ENCODE measurements around the gene ABLIM2. TPM values are rescaled to one million over a fixed set of nuclear protein-coding genes. Genes with fewer than 3 reads are reported as not detected.

Gene ABLIM2
- total and polyA plus RNA-seq, 2 of the 8 experiments (the other 6 are each of a cell fraction or from before 2014, with no cell fraction given): 2.8 to 3.0 TPM

DNA sequence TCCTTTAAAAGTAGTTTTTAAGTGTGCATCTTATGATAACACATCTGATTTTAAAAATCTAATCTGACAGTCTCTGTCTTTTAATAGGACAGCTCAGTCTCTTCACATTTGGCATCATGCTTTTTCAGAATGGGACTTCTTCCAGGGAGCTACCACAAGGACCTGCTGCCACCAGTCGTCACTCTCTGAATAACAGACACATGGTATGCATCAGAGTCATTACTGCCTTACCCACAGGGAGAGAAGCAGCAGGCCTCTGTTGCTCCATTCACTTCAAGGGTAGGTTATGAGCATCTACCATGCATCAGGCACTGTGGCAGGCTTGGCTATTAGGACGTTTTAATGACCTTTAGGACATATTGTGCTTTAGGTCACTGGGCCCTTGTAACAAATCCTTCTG is 169.0 kb downstream of the ABLIM2 start:
- Histone ChIP-seq H3K27ac (ENCODE audit: low read depth, low read length) (no peak overlapping the region), H3K9me3 (ENCODE audit: insufficient read depth in 2 of 2, low read depth in 1 of 2, low read length in 1 of 2) (no peaks in the 10 kb centered on the region), H4K20me1 (replicated peaks in 1 of 2; ENCODE audit: control insufficient read depth in 1 of 2, insufficient read depth in 2 of 2, low read length in 2 of 2) (no peaks in the 10 kb centered on the region), H3K36me3 (ENCODE audit: control insufficient read depth in 2 of 4, insufficient read depth in 4 of 4, low read length in 3 of 4) (no peaks in the 10 kb centered on the region; a peak in 1 of 8 replicates), H3K18ac (ENCODE audit: extremely low read depth, low read length) (no peak overlapping the region), H3K4me2 (ENCODE audit: insufficient read depth in 1 of 2, low read depth in 2 of 2, low read length in 2 of 2) (no peak overlapping the region), H3K79me1 (ENCODE audit: low read depth, low read length) (no peaks in the 10 kb centered on the region; the same call in 1 of the 2 replicates), H2BK15ac (ENCODE audit: low read length) (no peak overlapping the region), H3K27me3 (replicated peaks in 1 of 4; ENCODE audit: control insufficient read depth in 3 of 4, extremely low read depth in 1 of 4, insufficient read depth in 3 of 4, low read length in 3 of 4) (no peaks in the 10 kb centered on the region), H4K5ac (ENCODE audit: insufficient read length, low read depth, low read length) (no peak overlapping the region), H3K56ac (replicated peaks; ENCODE audit: insufficient read length, low read depth, low read length) (no peak overlapping the region), H2BK20ac (ENCODE audit: low read length) (no peak overlapping the region), H2BK5ac (ENCODE audit: low read depth, low read length) (no peak overlapping the region), H3K23ac (ENCODE audit: insufficient read length) (no peak overlapping the region), H4K91ac (replicated peaks; ENCODE audit: insufficient read length, low read length) (no peak overlapping the region), H3K14ac (ENCODE audit: insufficient read length) (no peak overlapping the region), H2BK120ac (replicated peaks; ENCODE audit: low read depth, low read length) (no peak overlapping the region), H3K79me2 (ENCODE audit: control insufficient read depth in 1 of 2, insufficient read depth in 2 of 2, low read length in 2 of 2) (no peaks in the 10 kb centered on the region), H3K4me3 (ENCODE audit: extremely low read depth in 1 of 4, insufficient read depth in 2 of 4, low read depth in 3 of 4, low read length in 4 of 4) (no peak overlapping the region), H3K4me1 (replicated peaks in 1 of 4; ENCODE audit: control insufficient read depth in 3 of 4, insufficient read depth in 4 of 4, low read length in 3 of 4) (peaks cover 0 to 9% (median 1%) of the 10 kb centered on the region in 4 experiments; a peak in 2 of 7 replicates), H3K4ac (replicated peaks; ENCODE audit: insufficient read length, low read depth, low read length) (no peak overlapping the region), H2BK12ac (ENCODE audit: low read depth, low read length) (no peak overlapping the region), H3K9ac (replicated peaks in 1 of 4; ENCODE audit: extremely low read depth in 1 of 4, low read depth in 3 of 4, low read length in 3 of 4) (no peak overlapping the region), H3K23me2 (ENCODE audit: low read depth, low read length) (no peaks in the 10 kb centered on the region), H2AFZ (ENCODE audit: low read length) (no peak overlapping the region), H2AK5ac (ENCODE audit: low read depth, low read length) (no peak overlapping the region), H4K8ac (ENCODE audit: extremely low read depth, insufficient read depth, low read length) (no peak overlapping the region)
- no peak for FAIRE-seq
- WGBS, 2 experiments (ENCODE audit: extremely low coverage in 1 of 2, insufficient coverage in 1 of 2, insufficient read length in 1 of 2, insufficient replicate concordance in 2 of 2, low coverage in 1 of 2, low lambda C conversion rate in 2 of 2, missing lambda C conversion rate in 1 of 2): 90% methylated on average over 2 of the region's 2 CpGs; no CpG with 5 or more reads in 1 of the 2 experiments
- ChIA-PET CTCF (ENCODE audit: partially characterized antibody) (interaction anchor here (0.6 to 9.7 kb wide), 11 partner anchors 17 to 228 kb away, joined by 3 to 180 read pairs (median 3); no protein-coding TSS in a partner anchor), POLR2A (ENCODE audit: partially characterized antibody) (no interaction called here)
- no peak for DNase-seq (ENCODE audit: low read depth in 1 of 2, low spot score in 2 of 2)
- no peak for TF ChIP-seq FOSL1 (IDR thresholded peaks at IDR 0.05; ENCODE audit: insufficient read depth, low read depth, low read length)
- TF ChIP-seq NRF1 (IDR thresholded peaks at IDR 0.05; ENCODE audit: low read depth, low read length): no peak
- no peak for TF ChIP-seq TEAD4 (IDR thresholded peaks at IDR 0.05; ENCODE audit: low read depth, low read length)
- TF ChIP-seq KDM1A (IDR thresholded peaks at IDR 0.05; ENCODE audit: borderline replicate concordance, low read length): no peak
- TF ChIP-seq EZH2 (IDR thresholded peaks at IDR 0.05; ENCODE audit: low read depth, low read length, severe bottlenecking): no peak
- TF ChIP-seq CHD2 (IDR thresholded peaks at IDR 0.05; ENCODE audit: low read length): no peak
- no peak for TF ChIP-seq NANOG (IDR thresholded peaks at IDR 0.05; ENCODE audit: insufficient read depth, low read depth, low read length, poor library complexity, severe bottlenecking)
- no peak for TF ChIP-seq KDM5A (IDR thresholded peaks at IDR 0.05; ENCODE audit: low read length)
- no peak for TF ChIP-seq SIRT6 (IDR thresholded peaks at IDR 0.05; ENCODE audit: low read length)
- no peak for TF ChIP-seq HDAC6 (IDR thresholded peaks at IDR 0.05; ENCODE audit: low read depth, low read length)
- TF ChIP-seq CHD1 (IDR thresholded peaks at IDR 0.05; ENCODE audit: low read depth, low read length): no peak
- TF ChIP-seq CBX8 (IDR thresholded peaks at IDR 0.05; ENCODE audit: borderline replicate concordance, low read depth, low read length): no peak
- no peak for TF ChIP-seq SAP30 (IDR thresholded peaks at IDR 0.05; ENCODE audit: insufficient read depth, insufficient replicate concordance, low read length)
- TF ChIP-seq GABPA (IDR thresholded peaks at IDR 0.05; ENCODE audit: borderline replicate concordance, insufficient read depth, low read length): no peak
- TF ChIP-seq POLR2A (IDR thresholded peaks at IDR 0.05; ENCODE audit: control extremely low read depth in 1 of 2, low read depth in 2 of 2, low read length in 2 of 2): no peak

Data from H1 (cell line).